Measurements from ENCODE around the gene TMEM18. TPM values are rescaled to one million over a fixed set of nuclear protein-coding genes. Genes with fewer than 3 reads are reported as not detected.

Gene TMEM18
- total RNA-seq, 1 donor from 2014 or later: 19.3 TPM

DNA sequence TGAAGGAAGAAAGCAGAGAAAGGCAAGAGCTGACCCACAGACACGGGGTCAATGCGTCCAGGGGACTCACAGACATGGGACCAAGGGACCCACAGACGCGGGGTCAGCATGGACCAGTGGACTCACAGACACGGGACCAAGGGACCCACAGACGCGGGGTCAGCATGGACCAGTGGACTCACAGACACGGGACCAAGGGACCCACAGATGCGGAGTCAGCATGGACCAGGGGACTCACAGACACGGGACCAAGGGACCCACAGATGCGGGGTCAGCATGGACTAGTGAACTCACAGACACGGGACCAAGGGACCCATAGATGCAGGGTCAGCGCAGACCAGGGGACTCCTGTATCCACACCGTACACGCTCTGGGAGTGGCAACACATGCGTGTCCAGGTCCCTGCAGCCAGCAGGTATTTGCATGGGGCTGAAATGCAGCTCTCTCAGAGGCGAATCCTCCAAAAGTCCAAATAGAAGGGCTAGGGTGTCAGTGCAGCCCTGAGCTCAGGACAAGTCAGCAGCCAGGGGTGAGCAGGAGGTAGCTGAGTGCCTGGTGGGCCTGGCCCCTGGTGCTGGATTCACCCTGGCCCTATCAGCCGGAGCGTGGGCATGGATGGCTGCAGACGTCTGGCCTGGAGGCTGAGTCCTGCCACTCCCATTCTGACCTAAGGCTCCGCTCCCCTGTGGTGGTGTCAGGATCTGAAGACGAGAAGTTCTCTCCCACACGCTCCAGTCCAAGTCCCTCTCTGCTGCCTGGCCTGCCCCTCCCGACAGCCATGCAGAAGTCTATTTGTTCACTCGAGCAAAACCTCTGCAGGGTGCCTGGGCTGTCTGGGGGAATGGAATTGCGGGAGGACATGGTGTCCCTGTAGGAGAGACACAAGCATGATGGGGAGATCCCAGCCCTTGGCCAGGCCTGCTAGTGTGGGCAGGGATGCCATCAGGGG lies 28.5 kb downstream of the TMEM18 start:
- TF ChIP-seq, protein P1, sequence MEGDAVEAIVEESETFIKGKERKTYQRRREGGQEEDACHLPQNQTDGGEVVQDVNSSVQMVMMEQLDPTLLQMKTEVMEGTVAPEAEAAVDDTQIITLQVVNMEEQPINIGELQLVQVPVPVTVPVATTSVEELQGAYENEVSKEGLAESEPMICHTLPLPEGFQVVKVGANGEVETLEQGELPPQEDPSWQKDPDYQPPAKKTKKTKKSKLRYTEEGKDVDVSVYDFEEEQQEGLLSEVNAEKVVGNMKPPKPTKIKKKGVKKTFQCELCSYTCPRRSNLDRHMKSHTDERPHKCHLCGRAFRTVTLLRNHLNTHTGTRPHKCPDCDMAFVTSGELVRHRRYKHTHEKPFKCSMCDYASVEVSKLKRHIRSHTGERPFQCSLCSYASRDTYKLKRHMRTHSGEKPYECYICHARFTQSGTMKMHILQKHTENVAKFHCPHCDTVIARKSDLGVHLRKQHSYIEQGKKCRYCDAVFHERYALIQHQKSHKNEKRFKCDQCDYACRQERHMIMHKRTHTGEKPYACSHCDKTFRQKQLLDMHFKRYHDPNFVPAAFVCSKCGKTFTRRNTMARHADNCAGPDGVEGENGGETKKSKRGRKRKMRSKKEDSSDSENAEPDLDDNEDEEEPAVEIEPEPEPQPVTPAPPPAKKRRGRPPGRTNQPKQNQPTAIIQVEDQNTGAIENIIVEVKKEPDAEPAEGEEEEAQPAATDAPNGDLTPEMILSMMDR (IDR thresholded peaks at IDR 0.05; ENCODE audit: unreplicated experiment): no peak
- Mint-ChIP-seq H3K4me3 (ENCODE audit: low read depth) (no peak overlapping the region), H3K27me3 (peaks cover 19% of the 10 kb centered on the region), H3K36me3 (ENCODE audit: insufficient read depth) (no peaks in the 10 kb centered on the region), H3K4me1 (ENCODE audit: low read depth) (peaks cover 9% of the 10 kb centered on the region), H3K9me3 (ENCODE audit: low read depth) (no peaks in the 10 kb centered on the region), H3K27ac (peak overlapping the region; percentile 67)
- peak; percentile 6 for DNase-seq (ENCODE audit: low spot score, unreplicated experiment)

DNA sequence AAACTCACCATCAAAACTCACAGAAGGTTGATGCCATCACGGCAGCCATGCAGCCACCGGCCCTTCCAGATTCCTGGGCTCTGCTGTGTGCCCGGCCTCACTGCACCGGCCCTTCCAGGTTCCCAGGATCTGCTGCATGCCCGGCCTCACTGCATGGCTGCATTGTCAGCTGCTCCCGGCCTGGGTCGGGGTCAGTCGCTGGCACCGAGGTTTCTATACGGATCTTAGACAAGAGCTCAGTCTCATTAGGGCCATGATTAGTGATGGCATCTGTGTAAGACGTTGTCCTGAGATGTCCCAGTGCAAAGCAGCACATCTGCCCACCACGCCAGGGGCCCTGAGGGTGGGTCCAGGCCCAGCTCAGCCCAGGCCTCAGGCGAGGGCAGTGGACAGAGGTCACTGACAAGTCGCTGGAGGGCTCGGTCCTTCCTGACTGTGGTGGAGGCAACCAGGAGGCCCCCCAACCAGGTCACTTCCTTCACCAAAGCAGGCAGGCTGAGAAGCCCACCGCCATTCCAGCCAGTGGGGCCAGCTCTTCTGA lies 29.4 kb downstream of the TMEM18 start:
- Mint-ChIP-seq H3K36me3 (ENCODE audit: insufficient read depth) (no peaks in the 10 kb centered on the region), H3K9me3 (ENCODE audit: low read depth) (no peaks in the 10 kb centered on the region), H3K4me1 (ENCODE audit: low read depth) (peaks cover 9% of the 10 kb centered on the region), H3K4me3 (ENCODE audit: low read depth) (no peak overlapping the region), H3K27ac (no peak overlapping the region), H3K27me3 (peaks cover 23% of the 10 kb centered on the region)
- DNase-seq (ENCODE audit: low spot score, unreplicated experiment): peak; percentile 5
- TF ChIP-seq, protein P1 (IDR thresholded peaks at IDR 0.05; ENCODE audit: unreplicated experiment): no peak

DNA sequence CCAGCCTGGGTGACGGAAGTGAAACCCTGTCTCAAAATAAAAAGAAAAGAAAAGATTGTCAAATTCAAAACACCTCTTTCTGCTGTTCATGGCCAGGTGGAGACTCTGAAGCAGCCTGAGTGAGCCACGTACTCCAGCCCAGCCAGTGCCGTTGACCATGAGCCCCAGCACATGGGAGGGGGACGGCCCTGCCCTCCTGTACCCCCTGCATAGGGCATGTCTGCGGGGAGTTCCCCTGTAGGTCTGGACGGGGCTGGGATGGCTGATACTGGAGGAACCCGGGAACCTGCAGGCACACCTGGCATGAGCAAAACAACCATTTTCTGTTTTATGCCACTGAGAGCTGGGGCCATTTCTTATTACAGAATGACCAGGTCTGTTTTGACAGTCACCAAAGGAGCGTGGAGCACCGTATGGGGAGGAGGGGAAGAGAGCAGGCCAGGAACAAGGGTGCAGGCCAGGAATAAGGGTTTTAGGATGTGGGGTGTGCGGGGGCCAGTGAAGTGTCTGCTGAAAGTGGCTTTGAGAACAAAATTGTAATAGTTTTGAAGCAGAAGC lies 30.1 kb downstream of the TMEM18 start:
- Mint-ChIP-seq H3K27me3 (peaks cover 23% of the 10 kb centered on the region), H3K4me3 (ENCODE audit: low read depth) (no peak overlapping the region), H3K27ac (no peak overlapping the region)

DNA sequence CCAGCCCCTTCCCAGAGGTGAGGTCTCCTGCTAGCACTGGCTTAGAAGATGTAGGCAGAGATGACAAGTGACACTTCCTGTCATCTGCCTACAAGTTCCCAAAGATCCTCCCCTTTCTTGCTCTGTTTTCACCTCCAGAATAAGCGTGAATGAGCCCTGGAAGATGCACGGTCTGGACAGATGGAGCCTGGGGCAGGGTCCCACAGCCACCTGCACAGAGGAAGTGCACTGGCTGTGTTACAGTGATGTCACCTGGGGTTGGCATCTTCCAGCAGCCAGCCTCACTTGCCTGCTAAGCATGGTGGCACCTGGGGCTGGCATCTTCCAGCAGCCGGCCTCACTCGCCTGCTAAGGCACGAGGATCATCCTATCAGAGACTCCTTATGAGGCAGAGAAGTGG lies 32.3 kb downstream of the TMEM18 start:
- H3K27ac Mint-ChIP-seq: no peak overlapping the region
- H3K4me1 Mint-ChIP-seq (ENCODE audit: low read depth): peaks cover 2% of the 10 kb centered on the region
- H3K9me3 Mint-ChIP-seq (ENCODE audit: low read depth): no peaks in the 10 kb centered on the region
- DNase-seq (ENCODE audit: low spot score, unreplicated experiment): peak; percentile 1
- H3K27me3 Mint-ChIP-seq: peaks cover 30% of the 10 kb centered on the region
- TF ChIP-seq, protein P1 (IDR thresholded peaks at IDR 0.05; ENCODE audit: unreplicated experiment): no peak
- no peaks in the 10 kb centered on the region for H3K36me3 Mint-ChIP-seq (ENCODE audit: insufficient read depth)
- no peak overlapping the region for H3K4me3 Mint-ChIP-seq (ENCODE audit: low read depth)

More for the DNA sequence above, 30.1 kb downstream of the TMEM18 start:
- Mint-ChIP-seq H3K9me3 (ENCODE audit: low read depth) (no peaks in the 10 kb centered on the region), H3K36me3 (ENCODE audit: insufficient read depth) (no peaks in the 10 kb centered on the region), H3K4me1 (ENCODE audit: low read depth) (peaks cover 9% of the 10 kb centered on the region)
- DNase-seq (ENCODE audit: low spot score, unreplicated experiment): no peak
- TF ChIP-seq, protein P1 (IDR thresholded peaks at IDR 0.05; ENCODE audit: unreplicated experiment): no peak

DNA sequence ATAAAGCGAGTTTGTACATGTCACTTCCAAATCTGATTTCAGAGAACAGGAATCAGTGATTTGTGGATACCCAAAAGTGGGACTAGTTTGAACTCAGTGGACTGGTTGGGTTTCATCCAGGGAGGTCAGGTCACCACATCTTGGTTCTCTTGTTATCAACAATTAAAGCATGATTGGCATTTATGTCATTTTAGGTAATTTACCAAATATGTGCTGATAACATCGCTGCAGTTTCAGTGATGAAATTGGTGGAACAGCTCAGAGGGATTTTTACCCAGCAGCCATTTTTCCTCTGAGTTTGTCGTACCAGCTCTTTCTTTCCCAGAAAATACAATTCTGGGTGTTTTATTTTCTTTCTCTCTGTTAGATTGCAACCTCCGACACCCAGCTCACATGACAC lies 33.4 kb downstream of the TMEM18 start:
- Mint-ChIP-seq H3K27me3 (peaks cover 30% of the 10 kb centered on the region), H3K27ac (no peak overlapping the region), H3K4me3 (ENCODE audit: low read depth) (no peak overlapping the region), H3K36me3 (ENCODE audit: insufficient read depth) (no peaks in the 10 kb centered on the region), H3K9me3 (ENCODE audit: low read depth) (no peaks in the 10 kb centered on the region), H3K4me1 (ENCODE audit: low read depth) (peaks cover 2% of the 10 kb centered on the region)
- TF ChIP-seq, protein P1 (IDR thresholded peaks at IDR 0.05; ENCODE audit: unreplicated experiment): no peak
- no peak for DNase-seq (ENCODE audit: low spot score, unreplicated experiment)

Data from progenitor cell of endocrine pancreas (in vitro differentiated cells).